AG20443 (cell line): ENCODE measurements around the gene CDC42.
A peak's percentile ranks its signal among the peaks of the same experiment; 100 is the strongest.

Experiments used
- DNase-seq: peaks from one replicate; pipeline ENCODE4 v3.0.0; 2012; ENCODE audit warnings: low spot score, mixed read lengths

The CDC42 gene

GRCh38 chr1:22108339-22109105 is 56.0 kb downstream of the CDC42 start:
- peak; percentile 42 for DNase-seq

GRCh38 chr1:22110016-22110415 is 57.5 kb downstream of the CDC42 start:
- no peak for DNase-seq

GRCh38 chr1:22111115-22111514 is 58.6 kb downstream of the CDC42 start:
- DNase-seq = no peak

- peak; percentile 77 for DNase-seq
Observed at GRCh38 chr1:22111620-22112019, 59.1 kb downstream of the CDC42 start.

GRCh38 chr1:22112554-22112953 is 60.0 kb downstream of the CDC42 start:
- DNase-seq = no peak

- no peak for DNase-seq
Observed at GRCh38 chr1:22114083-22115012, 61.8 kb downstream of the CDC42 start.

GRCh38 chr1:22115286-22115685 is 62.8 kb downstream of the CDC42 start:
- DNase-seq = no peak

- DNase-seq = no peak
Observed at GRCh38 chr1:22117238-22117637, 64.7 kb downstream of the CDC42 start.

GRCh38 chr1:22117851-22118250 is 65.3 kb downstream of the CDC42 start:
- no peak for DNase-seq

GRCh38 chr1:22118291-22118992 is 65.9 kb downstream of the CDC42 start:
- DNase-seq = no peak

GRCh38 chr1:22119626-22120468 is 67.3 kb downstream of the CDC42 start:
- no peak for DNase-seq

GRCh38 chr1:22120469-22120790 is 67.9 kb downstream of the CDC42 start:
- no peak for DNase-seq

GRCh38 chr1:22121421-22121911 is 69.0 kb downstream of the CDC42 start:
- DNase-seq = no peak

GRCh38 chr1:22122273-22123070 is 70.0 kb downstream of the CDC42 start:
- no peak for DNase-seq

- DNase-seq = no peak
Observed at GRCh38 chr1:22123071-22123390, 70.5 kb downstream of the CDC42 start.

GRCh38 chr1:22123901-22124404 is 71.4 kb downstream of the CDC42 start:
- DNase-seq = no peak

- DNase-seq = no peak
Observed at GRCh38 chr1:22124592-22125229, 72.2 kb downstream of the CDC42 start.

- DNase-seq = no peak
Observed at GRCh38 chr1:22126531-22126930, 74.0 kb downstream of the CDC42 start.

GRCh38 chr1:22127248-22127647 is 74.7 kb downstream of the CDC42 start:
- DNase-seq = no peak

GRCh38 chr1:22127731-22128130 is 75.2 kb downstream of the CDC42 start:
- no peak for DNase-seq
